ENCODE results near the gene TSFM. TPM values are rescaled to one million over a fixed set of nuclear protein-coding genes. Genes with fewer than 3 reads are reported as not detected.
A peak's percentile ranks its signal among the peaks of the same experiment; 100 is the strongest.

Gene TSFM
- total RNA-seq, 2 donors from 2014 or later = 37.7 to 39.9 TPM

DNA sequence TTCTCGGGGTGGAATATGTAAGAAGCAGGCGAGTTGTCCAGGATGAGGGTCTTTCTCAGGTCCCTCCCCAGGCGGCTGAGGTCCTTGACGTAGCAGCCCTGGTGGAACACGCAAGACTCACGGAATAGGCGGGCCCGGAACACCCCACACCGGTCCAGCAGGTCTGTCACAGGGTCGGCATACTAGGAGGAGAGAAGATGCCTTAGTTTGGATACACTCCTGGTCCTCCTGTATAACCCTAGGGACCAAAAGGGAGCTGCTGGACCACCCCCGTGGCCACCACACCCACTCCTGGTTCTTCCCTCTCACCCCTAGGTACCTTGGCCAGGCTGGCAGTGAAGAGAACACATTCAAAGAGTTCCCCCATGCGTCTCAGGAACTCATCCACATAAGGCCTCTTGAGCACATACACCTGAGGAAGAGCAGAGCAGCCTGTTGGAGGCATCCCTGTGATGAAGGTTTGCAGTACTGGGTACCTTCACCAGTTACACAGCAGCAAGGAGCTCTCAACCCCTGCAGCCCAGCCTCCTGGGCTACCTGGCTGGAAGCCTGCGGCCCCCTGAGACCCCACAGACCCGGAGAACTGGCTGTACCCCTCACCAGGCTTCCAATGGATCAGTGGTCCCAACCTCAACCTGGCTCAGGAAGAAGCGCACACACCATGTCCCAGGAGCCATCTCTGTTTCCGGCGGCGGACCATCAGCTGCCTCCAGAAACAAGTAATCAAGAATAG is 41.5 kb downstream of the TSFM start:
- Mint-ChIP-seq H3K36me3 (ENCODE audit: low read depth) (peaks cover 80% of the 10 kb centered on the region), H3K4me1 (no peaks in the 10 kb centered on the region), H3K4me3 (no peak overlapping the region), H3K27me3 (ENCODE audit: insufficient read depth) (no peaks in the 10 kb centered on the region), H3K9me3 (no peaks in the 10 kb centered on the region), H3K27ac (no peak overlapping the region)
- no peak overlapping the region for H3K4me3 ChIP-seq (ENCODE audit: low read length)
- peaks cover 79% of the 10 kb centered on the region for H3K36me3 ChIP-seq (ENCODE audit: control insufficient read depth, insufficient read depth, low read length)
- no peaks in the 10 kb centered on the region for H3K27me3 ChIP-seq (ENCODE audit: control insufficient read depth, insufficient read depth, low read length, poor library complexity, severe bottlenecking)
- H3K9me3 ChIP-seq (ENCODE audit: control insufficient read depth, low read length) = no peaks in the 10 kb centered on the region
- 96% methylated on average over 10 to 18 of the region's 18 CpGs for whole genome bisulfite sequencing, 2 experiments (ENCODE audit: insufficient coverage in 1 of 2, insufficient read length in 1 of 2)
- no peak overlapping the region for H3K27ac ChIP-seq (ENCODE audit: low read depth, low read length)
- H3K4me1 ChIP-seq (ENCODE audit: control insufficient read depth, insufficient read depth, low read length) = no peaks in the 10 kb centered on the region
- DNase-seq = no peak
- no peak overlapping the region for H3K9ac ChIP-seq (ENCODE audit: extremely low read depth, low read length, poor library complexity, severe bottlenecking)
- TF ChIP-seq, protein P1, sequence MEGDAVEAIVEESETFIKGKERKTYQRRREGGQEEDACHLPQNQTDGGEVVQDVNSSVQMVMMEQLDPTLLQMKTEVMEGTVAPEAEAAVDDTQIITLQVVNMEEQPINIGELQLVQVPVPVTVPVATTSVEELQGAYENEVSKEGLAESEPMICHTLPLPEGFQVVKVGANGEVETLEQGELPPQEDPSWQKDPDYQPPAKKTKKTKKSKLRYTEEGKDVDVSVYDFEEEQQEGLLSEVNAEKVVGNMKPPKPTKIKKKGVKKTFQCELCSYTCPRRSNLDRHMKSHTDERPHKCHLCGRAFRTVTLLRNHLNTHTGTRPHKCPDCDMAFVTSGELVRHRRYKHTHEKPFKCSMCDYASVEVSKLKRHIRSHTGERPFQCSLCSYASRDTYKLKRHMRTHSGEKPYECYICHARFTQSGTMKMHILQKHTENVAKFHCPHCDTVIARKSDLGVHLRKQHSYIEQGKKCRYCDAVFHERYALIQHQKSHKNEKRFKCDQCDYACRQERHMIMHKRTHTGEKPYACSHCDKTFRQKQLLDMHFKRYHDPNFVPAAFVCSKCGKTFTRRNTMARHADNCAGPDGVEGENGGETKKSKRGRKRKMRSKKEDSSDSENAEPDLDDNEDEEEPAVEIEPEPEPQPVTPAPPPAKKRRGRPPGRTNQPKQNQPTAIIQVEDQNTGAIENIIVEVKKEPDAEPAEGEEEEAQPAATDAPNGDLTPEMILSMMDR (conservative IDR thresholded peaks at IDR 0.05) = no peak

DNA sequence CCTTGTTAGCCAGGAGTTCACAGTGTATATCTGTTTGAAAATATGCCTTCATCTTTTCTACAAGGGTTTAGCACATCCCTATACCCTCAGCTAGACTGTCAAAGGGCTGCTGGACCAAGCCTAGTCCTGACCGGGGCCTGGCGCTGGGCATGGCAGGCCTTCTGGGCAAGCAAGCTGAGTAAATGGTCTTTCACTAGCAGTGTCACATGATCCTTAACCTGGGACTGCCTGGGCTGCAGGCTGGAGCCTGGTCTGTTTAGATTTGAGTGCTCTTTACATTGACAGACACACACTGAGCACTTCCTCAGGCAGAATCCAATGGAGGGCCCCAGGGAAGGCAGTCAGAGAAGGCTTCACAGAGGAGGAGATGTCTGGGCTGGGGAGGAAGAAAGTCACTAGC is 42.9 kb downstream of the TSFM start:
- no peak overlapping the region for H3K9ac ChIP-seq (ENCODE audit: extremely low read depth, low read length, poor library complexity, severe bottlenecking)
- Mint-ChIP-seq H3K9me3 (no peaks in the 10 kb centered on the region), H3K36me3 (ENCODE audit: low read depth) (peaks cover 84% of the 10 kb centered on the region), H3K4me3 (no peak overlapping the region), H3K27ac (no peak overlapping the region), H3K27me3 (ENCODE audit: insufficient read depth) (no peaks in the 10 kb centered on the region), H3K4me1 (no peaks in the 10 kb centered on the region)
- no peaks in the 10 kb centered on the region for H3K27me3 ChIP-seq (ENCODE audit: control insufficient read depth, insufficient read depth, low read length, poor library complexity, severe bottlenecking)
- WGBS, 2 experiments (ENCODE audit: insufficient coverage in 1 of 2, insufficient read length in 1 of 2) = 98 to 100% methylated on average over 1 to 2 of the region's 2 CpGs
- H3K27ac ChIP-seq (ENCODE audit: low read depth, low read length) = no peak overlapping the region
- TF ChIP-seq, protein P1 (conservative IDR thresholded peaks at IDR 0.05) = no peak
- H3K4me3 ChIP-seq (ENCODE audit: low read length) = no peak overlapping the region
- peaks cover 83% of the 10 kb centered on the region for H3K36me3 ChIP-seq (ENCODE audit: control insufficient read depth, insufficient read depth, low read length)
- peak; percentile 38 for DNase-seq
- H3K4me1 ChIP-seq (ENCODE audit: control insufficient read depth, insufficient read depth, low read length) = no peaks in the 10 kb centered on the region
- H3K9me3 ChIP-seq (ENCODE audit: control insufficient read depth, low read length) = no peaks in the 10 kb centered on the region

DNA sequence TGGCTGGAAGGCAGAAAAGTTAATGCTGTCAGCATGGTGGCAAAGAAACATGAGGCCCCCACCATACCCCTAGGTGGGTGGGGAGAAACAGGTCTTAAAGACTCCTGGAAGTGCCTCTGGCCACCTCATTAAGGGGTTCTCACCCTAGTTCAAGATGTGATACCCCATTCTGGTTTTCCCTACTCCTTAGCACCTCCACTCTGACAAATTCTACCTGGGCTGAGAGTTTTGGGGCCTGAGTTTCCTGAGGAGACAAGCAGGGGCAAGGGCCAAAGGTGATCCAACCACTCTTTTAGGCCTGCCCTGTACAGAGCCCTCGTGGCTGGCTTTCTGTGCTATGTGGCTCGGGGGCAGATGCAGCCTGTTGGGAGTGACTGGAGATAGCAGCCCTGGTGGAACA is 43.8 kb downstream of the TSFM start:
- H3K4me1 Mint-ChIP-seq = no peaks in the 10 kb centered on the region
- H3K27me3 ChIP-seq (ENCODE audit: control insufficient read depth, insufficient read depth, low read length, poor library complexity, severe bottlenecking) = no peaks in the 10 kb centered on the region
- TF ChIP-seq, protein P1 (conservative IDR thresholded peaks at IDR 0.05) = no peak
- DNase-seq = no peak
- H3K9ac ChIP-seq (ENCODE audit: extremely low read depth, low read length, poor library complexity, severe bottlenecking) = no peak overlapping the region
- H3K27me3 Mint-ChIP-seq (ENCODE audit: insufficient read depth) = no peaks in the 10 kb centered on the region
- H3K4me1 ChIP-seq (ENCODE audit: control insufficient read depth, insufficient read depth, low read length) = no peaks in the 10 kb centered on the region
- no peaks in the 10 kb centered on the region for H3K9me3 ChIP-seq (ENCODE audit: control insufficient read depth, low read length)
- WGBS, 2 experiments (ENCODE audit: insufficient coverage in 1 of 2, insufficient read length in 1 of 2) = 94% methylated on average over 2 of the region's 2 CpGs; no CpG with 5 or more reads in 1 of the 2 experiments
- H3K4me3 ChIP-seq (ENCODE audit: low read length) = no peak overlapping the region
- peaks cover 83% of the 10 kb centered on the region for H3K36me3 ChIP-seq (ENCODE audit: control insufficient read depth, insufficient read depth, low read length)
- no peak overlapping the region for H3K27ac Mint-ChIP-seq
- H3K9me3 Mint-ChIP-seq = no peaks in the 10 kb centered on the region
- H3K27ac ChIP-seq (ENCODE audit: low read depth, low read length) = no peak overlapping the region
- H3K4me3 Mint-ChIP-seq = no peak overlapping the region
- H3K36me3 Mint-ChIP-seq (ENCODE audit: low read depth) = peaks cover 76% of the 10 kb centered on the region

Measured in endodermal cell (in vitro differentiated cells).